Uterus (tissue), 4 donors: ENCODE results near the gene RAB14. TPM values are rescaled to one million over a fixed set of nuclear protein-coding genes. Genes with fewer than 3 reads are reported as not detected.
"Not testable (repeated sequence)": the region's sequence is repeated elsewhere in the genome, so short reads cannot be mapped to it uniquely, and the experiment has no call there.

Experiments used
- DNase-seq, 2 donors: peaks; one replicate each; pipeline ENCODE4 v3.0.0-alpha.2; 2019 to 2020
- H3K27ac ChIP-seq, 2 donors: fragments of 200-600 bp; sonication (generic); 1 replicate in 1 of 2; 2 replicates in 1 of 2; pipeline ENCODE4 v1.5.1; 2016 to 2018
- H3K27me3 ChIP-seq, 2 donors: fragments of 200-600 bp; sonication (generic); one replicate each; pipeline ENCODE4 v1.5.1; 2018 to 2019; ENCODE audit warnings: control low read depth in 1 of 2
- H3K36me3 ChIP-seq, 2 donors: fragments of 200-600 bp; sonication (generic); one replicate each; pipeline ENCODE4 v1.5.1; 2019; ENCODE audit warnings: control low read depth in 1 of 2
- H3K4me1 ChIP-seq, 2 donors: fragments of 200-600 bp; sonication (generic); one replicate each; pipeline ENCODE4 v1.5.1; 2018 to 2019; ENCODE audit warnings: control low read depth in 1 of 2
- H3K4me3 ChIP-seq, 2 donors: fragments of 200-600 bp; sonication (generic); 1 replicate in 1 of 2; 2 replicates in 1 of 2; pipeline ENCODE4 v1.5.1; 2018 to 2019; ENCODE audit warnings: mild to moderate bottlenecking in 1 of 2
- H3K9me3 ChIP-seq, 2 donors: fragments of 200-600 bp; sonication (generic); one replicate each; pipeline ENCODE4 v1.5.1; 2019; ENCODE audit warnings: control low read depth in 1 of 2
- POLR2A ChIP-seq, 2 donors: fragments of 450-650 bp; IDR thresholded peaks; one replicate each; pipeline ENCODE4 v1.6.1; 2016; ENCODE audit warnings: antibody characterized with exemption in 2 of 2, mild to moderate bottlenecking in 1 of 2, moderate library complexity in 1 of 2
- intact Hi-C: fragments of 100-400 bp; cut with DNase I; formaldehyde crosslinking; loops from one replicate; pipeline ENCODE4 v1.15.1; 2023; ENCODE audit warnings: low total_unique reads
- small RNA-seq: library from RNA; depleted of rRNA; stranded (forward); fragments of <200 nt; gene quantifications from one replicate; pipeline ENCODE3, GENCODE V24; 2016
- total RNA-seq, 4 donors: library from RNA; depleted of rRNA in 3 of 4; stranded (reverse); fragments of >200 nt in 3 of 4; gene quantifications; one replicate each; pipeline versions ENCODE4 v1.1.0 to v1.2.4, GENCODE V29; 2014 to 2023
- TF ChIP-seq, protein P1 (sequence below), 4 experiments: fragments of 200-600 bp in 2 of 4; fragments of 450-650 bp in 2 of 4; sonication (generic) in 2 of 4; IDR thresholded peaks; one replicate each; pipeline ENCODE4 v1.5.1; 2016 to 2019; ENCODE audit warnings: antibody characterized with exemption in 4 of 4, mild to moderate bottlenecking in 2 of 4, moderate library complexity in 1 of 4
- donor health status: DM: yes; HTN: yes; CAD: no.

The RAB14 gene
- total RNA-seq, 4 donors from 2014 or later, result 13.6 to 69.0 (median 52.9) TPM

DNA sequence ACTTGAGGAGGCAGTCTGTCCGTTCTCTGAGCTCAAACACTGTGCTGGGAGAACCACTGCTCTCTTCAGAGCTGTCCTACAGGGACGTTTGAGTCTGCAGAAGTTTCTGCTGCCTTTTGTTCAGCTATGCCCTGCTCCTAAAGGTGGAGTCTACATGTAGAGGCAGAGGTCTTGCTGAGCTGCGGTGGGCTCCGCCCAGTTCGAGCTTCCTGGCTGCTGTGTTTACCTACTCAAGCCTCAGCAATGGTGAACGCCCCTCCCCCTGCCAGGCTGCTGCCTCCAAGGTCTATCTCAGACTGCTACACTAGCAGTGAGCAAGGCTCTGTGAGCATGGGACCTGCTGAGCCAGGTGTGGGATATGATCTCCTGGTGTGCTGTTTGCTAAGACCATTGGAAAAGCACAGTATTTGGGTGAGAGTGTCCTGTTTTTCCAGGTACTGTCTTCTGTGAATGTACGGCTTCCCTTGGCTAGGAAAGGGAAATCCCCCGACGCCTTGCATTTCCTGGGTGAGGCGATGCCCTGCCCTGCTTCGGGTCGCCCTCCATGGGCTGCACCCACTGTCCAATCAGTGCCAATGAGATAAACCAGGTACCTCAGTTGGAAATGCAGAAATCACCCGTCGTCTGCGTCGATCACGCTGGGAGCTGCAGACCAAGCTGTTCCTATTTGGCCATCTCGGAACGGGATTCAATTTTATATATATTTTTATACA lies 68.4 kb downstream of the RAB14 start:
- DNase-seq, result no peak
- no peak overlapping the region for H3K27ac ChIP-seq
- intact Hi-C loops, result no loop called here

DNA sequence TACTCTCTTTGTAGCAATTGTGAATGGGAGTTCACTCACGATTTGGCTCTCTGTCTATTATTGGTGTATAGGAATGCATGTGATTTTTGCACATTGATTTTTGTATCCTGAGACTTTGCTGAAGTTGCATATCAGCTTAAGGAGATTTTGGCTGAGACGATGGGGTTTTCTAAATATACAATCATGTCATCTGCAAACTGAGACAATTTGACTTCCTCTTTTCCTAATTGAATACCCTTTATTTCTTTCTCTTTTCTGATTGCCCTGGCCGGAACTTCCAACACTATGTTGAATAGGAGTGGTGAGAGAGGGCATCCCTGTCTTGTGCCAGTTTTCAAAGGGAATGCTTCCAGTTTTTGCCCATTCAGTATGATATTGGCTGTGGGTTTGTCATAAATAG lies 72.3 kb downstream of the RAB14 start:
- H3K27ac ChIP-seq, H3K27me3 ChIP-seq, H3K9me3 ChIP-seq, H3K4me1 ChIP-seq, H3K4me3 ChIP-seq, H3K36me3 ChIP-seq, intact Hi-C loops, DNase-seq: not testable (repeated sequence)

More for the DNA sequence above, 68.4 kb downstream of the RAB14 start:
- Histone ChIP-seq H3K27me3 (no peaks in the 10 kb centered on the region), H3K36me3 (no peaks in the 10 kb centered on the region), H3K9me3 (no peaks in the 10 kb centered on the region), H3K4me3 (no peak overlapping the region), H3K4me1 (no peaks in the 10 kb centered on the region)
- no peak for TF ChIP-seq POLR2A (IDR thresholded peaks at IDR 0.05)
- TF ChIP-seq, protein P1, sequence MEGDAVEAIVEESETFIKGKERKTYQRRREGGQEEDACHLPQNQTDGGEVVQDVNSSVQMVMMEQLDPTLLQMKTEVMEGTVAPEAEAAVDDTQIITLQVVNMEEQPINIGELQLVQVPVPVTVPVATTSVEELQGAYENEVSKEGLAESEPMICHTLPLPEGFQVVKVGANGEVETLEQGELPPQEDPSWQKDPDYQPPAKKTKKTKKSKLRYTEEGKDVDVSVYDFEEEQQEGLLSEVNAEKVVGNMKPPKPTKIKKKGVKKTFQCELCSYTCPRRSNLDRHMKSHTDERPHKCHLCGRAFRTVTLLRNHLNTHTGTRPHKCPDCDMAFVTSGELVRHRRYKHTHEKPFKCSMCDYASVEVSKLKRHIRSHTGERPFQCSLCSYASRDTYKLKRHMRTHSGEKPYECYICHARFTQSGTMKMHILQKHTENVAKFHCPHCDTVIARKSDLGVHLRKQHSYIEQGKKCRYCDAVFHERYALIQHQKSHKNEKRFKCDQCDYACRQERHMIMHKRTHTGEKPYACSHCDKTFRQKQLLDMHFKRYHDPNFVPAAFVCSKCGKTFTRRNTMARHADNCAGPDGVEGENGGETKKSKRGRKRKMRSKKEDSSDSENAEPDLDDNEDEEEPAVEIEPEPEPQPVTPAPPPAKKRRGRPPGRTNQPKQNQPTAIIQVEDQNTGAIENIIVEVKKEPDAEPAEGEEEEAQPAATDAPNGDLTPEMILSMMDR (IDR thresholded peaks at IDR 0.05), result no peak

Small RNA genes within 50 kb of the gene (small RNA-seq; reads per million reads assigned to genes)
- gene RN7SL181P, result not detected

Other genes with a start within 250 kb of the RAB14 start
- gene C5, start 151.6 kb downstream of the RAB14 start, total RNA-seq, result 10 to 100 TPM in 2 of 4 donors, 1 to 10 TPM in 2; 2.1 to 37.1 (median 10.3) TPM
- gene CNTRL, start 126.9 kb downstream of the RAB14 start, total RNA-seq, result 10 to 100 TPM; 23.5 to 31.5 (median 29.6) TPM
- 1,000 to 10,000 TPM in 2 of 4 donors, 100 to 1,000 TPM in 2; 567 to 1,619 (median 884) TPM for gene GSN, start 66.3 kb upstream of the RAB14 start, total RNA-seq
- 100 to 1,000 TPM; 143 to 299 (median 158) TPM for gene STOM, start 168.4 kb upstream of the RAB14 start, total RNA-seq